Spinal cord (tissue), 10 donors: Measurements from ENCODE around the gene KIF5C. TPM values are rescaled to one million over a fixed set of nuclear protein-coding genes. Genes with fewer than 3 reads are reported as not detected.
A peak's percentile ranks its signal among the peaks of the same experiment; 100 is the strongest.

Experiments
- DNase-seq, 6 donors: peaks; one replicate each; pipeline versions ENCODE4 v3.0.0 to v3.0.0-alpha.2; 2013 to 2015; ENCODE audit warnings: low spot score in 6 of 6, low read depth in 4 of 6
- H3K27ac ChIP-seq: one replicate; pipeline ENCODE4 v1.5.1; 2013; ENCODE audit warnings: low read depth, low read length, control low read depth
- H3K27me3 ChIP-seq: one replicate; pipeline ENCODE4 v1.6.1; 2013; ENCODE audit warnings: low read length; ENCODE audit not compliant: control insufficient read depth, insufficient read depth
- H3K36me3 ChIP-seq: one replicate; pipeline ENCODE4 v1.6.1; 2013; ENCODE audit warnings: low read length; ENCODE audit not compliant: control insufficient read depth, insufficient read depth
- H3K4me1 ChIP-seq: one replicate; pipeline ENCODE4 v1.6.1; 2013; ENCODE audit warnings: low read length; ENCODE audit not compliant: control insufficient read depth, insufficient read depth
- H3K4me3 ChIP-seq: one replicate; pipeline ENCODE4 v1.5.1; 2013; ENCODE audit warnings: low read depth, low read length, control low read depth
- H3K9me3 ChIP-seq: one replicate; pipeline ENCODE4 v1.6.1; 2013; ENCODE audit warnings: low read length; ENCODE audit not compliant: control insufficient read depth, insufficient read depth
- WGBS: methylation state at CpG from one replicate; pipeline ENCODE4 v1.1.5; 2013; ENCODE audit warnings: missing lambda C conversion rate; ENCODE audit not compliant: insufficient coverage; 5-methylcytosine and 5-hydroxymethylcytosine counted together
- polyA plus RNA-seq, 2 donors: library from polyadenylated mRNA; unstranded; fragments of 120-200 nt; gene quantifications; one replicate each; pipeline ENCODE4 v1.2.1, GENCODE V29; 2013; ENCODE audit not compliant: insufficient read length in 2 of 2
- total RNA-seq, 2 donors: library from RNA; depleted of rRNA in 1 of 2; stranded (reverse); fragments of 120-200 nt in 1 of 2; fragments of >200 nt in 1 of 2; gene quantifications; one replicate each; pipeline versions ENCODE4 v1.2.3 to v1.2.4, GENCODE V29; 2013 to 2014
- donor health status: healthy.

The KIF5C gene
- total and polyA plus RNA-seq, 4 donors, result 79.2 to 279 (median 210) TPM

DNA sequence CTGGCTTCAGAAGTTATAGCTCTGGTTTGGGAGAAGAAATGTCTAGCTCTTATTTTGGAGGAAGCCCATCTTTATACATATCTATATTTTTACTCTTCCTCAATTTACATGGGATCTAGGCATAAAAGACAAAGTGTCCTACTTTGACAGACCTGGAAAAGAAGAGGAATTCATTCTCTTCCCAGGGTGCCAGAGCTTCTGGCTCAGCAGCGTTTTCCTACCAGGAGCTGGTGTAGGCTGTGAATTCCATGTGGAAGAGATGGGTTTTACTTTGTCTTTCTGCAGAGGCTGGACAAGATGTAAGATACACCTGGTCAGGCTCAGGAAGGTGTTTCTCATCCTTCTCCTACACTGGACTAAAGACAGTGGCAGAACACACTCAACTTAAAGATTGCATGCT is 113.3 kb downstream of the KIF5C start:
- no peak overlapping the region for H3K27ac ChIP-seq
- no peak for DNase-seq
- no peaks in the 10 kb centered on the region for H3K27me3 ChIP-seq
- H3K4me1 ChIP-seq, result no peaks in the 10 kb centered on the region
- H3K9me3 ChIP-seq, result no peaks in the 10 kb centered on the region
- H3K4me3 ChIP-seq, result no peak overlapping the region
- peaks cover 13% of the 10 kb centered on the region for H3K36me3 ChIP-seq
- WGBS, result 71% methylated on average over 1 of the region's 1 CpG

DNA sequence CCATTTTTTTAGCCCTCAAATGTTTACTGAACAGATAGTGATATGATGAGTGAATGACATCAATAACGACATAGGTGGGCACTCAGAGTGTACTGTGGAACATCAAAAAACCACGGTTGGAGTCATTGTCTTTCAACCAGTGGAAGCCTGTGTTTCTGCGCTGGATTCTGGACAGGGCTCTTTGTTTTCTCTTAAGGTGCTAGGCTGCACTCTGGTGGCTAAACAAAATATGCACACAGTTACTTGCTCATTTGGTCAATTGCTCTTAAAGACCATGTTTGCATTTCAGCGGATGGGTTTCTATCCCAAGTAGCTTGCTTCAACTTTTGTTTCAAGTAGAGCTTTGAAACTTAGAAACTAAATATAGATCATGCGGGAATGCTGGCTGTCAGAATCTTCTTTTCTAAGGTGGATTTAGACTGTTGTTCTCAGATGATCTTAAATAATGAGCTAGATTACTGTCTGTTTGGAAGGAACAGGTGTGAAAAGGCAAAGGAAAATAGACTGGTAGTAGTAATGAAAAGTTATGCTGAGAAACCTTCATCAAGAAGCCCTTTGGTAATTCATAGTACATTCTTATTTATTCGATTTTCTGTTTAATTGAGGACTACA is 115.0 kb downstream of the KIF5C start:
- no peaks in the 10 kb centered on the region for H3K27me3 ChIP-seq
- 41% methylated on average over 5 of the region's 6 CpGs for WGBS
- no peak overlapping the region for H3K4me3 ChIP-seq
- H3K9me3 ChIP-seq, result no peaks in the 10 kb centered on the region
- H3K36me3 ChIP-seq, result peaks cover 16% of the 10 kb centered on the region
- DNase-seq, result peak in 5 of 6 donors; percentile 64 to 96 (median 70)
- H3K27ac ChIP-seq, result no peak overlapping the region
- no peaks in the 10 kb centered on the region for H3K4me1 ChIP-seq

GRCh38 chr2:148990968-148991367 is 115.9 kb downstream of the KIF5C start:
- Histone ChIP-seq H3K9me3 (no peaks in the 10 kb centered on the region), H3K4me1 (no peaks in the 10 kb centered on the region), H3K36me3 (peaks cover 22% of the 10 kb centered on the region), H3K27me3 (no peaks in the 10 kb centered on the region), H3K27ac (no peak overlapping the region), H3K4me3 (no peak overlapping the region)
- peak in 1 of 6 donors; percentile 18 for DNase-seq
- 63% methylated on average over 6 of the region's 6 CpGs for WGBS

- Histone ChIP-seq H3K27ac (no peak overlapping the region), H3K36me3 (peaks cover 22% of the 10 kb centered on the region)
These were observed 117.4 kb downstream of the KIF5C start for GRCh38 chr2:148992448-148992847.

GRCh38 chr2:148993351-148993750 is 118.3 kb downstream of the KIF5C start:
- no peak overlapping the region for H3K27ac ChIP-seq
- H3K27me3 ChIP-seq, result no peaks in the 10 kb centered on the region
- peaks cover 24% of the 10 kb centered on the region for H3K36me3 ChIP-seq
- no peaks in the 10 kb centered on the region for H3K9me3 ChIP-seq
- no CpG with 5 or more reads among the region's 3 CpGs for WGBS
- DNase-seq, result no peak
- H3K4me1 ChIP-seq, result peaks cover 7% of the 10 kb centered on the region
- H3K4me3 ChIP-seq, result no peak overlapping the region

More at GRCh38 chr2:148992448-148992847, 117.4 kb downstream of the KIF5C start:
- H3K9me3 ChIP-seq, result no peaks in the 10 kb centered on the region
- H3K4me1 ChIP-seq, result no peaks in the 10 kb centered on the region
- H3K4me3 ChIP-seq, result no peak overlapping the region
- no peaks in the 10 kb centered on the region for H3K27me3 ChIP-seq
- DNase-seq, result no peak

GRCh38 chr2:148994341-148994740 is 119.3 kb downstream of the KIF5C start:
- Histone ChIP-seq H3K4me3 (no peak overlapping the region), H3K27me3 (no peaks in the 10 kb centered on the region), H3K27ac (no peak overlapping the region), H3K36me3 (peaks cover 28% of the 10 kb centered on the region), H3K4me1 (peaks cover 16% of the 10 kb centered on the region), H3K9me3 (no peaks in the 10 kb centered on the region)
- no peak for DNase-seq
- 96% methylated on average over 5 of the region's 8 CpGs for WGBS

GRCh38 chr2:148996805-148997204 is 121.8 kb downstream of the KIF5C start:
- no peaks in the 10 kb centered on the region for H3K27me3 ChIP-seq
- H3K27ac ChIP-seq, result no peak overlapping the region
- H3K4me1 ChIP-seq, result peaks cover 23% of the 10 kb centered on the region
- H3K36me3 ChIP-seq, result peaks cover 32% of the 10 kb centered on the region
- no peaks in the 10 kb centered on the region for H3K9me3 ChIP-seq
- DNase-seq, result no peak
- 85% methylated on average over 6 of the region's 6 CpGs for WGBS
- H3K4me3 ChIP-seq, result no peak overlapping the region

GRCh38 chr2:148998165-148998830 is 123.3 kb downstream of the KIF5C start:
- H3K27ac ChIP-seq, result no peak overlapping the region
- peak in 1 of 6 donors; percentile 58 for DNase-seq
- WGBS, result 66% methylated on average over 15 of the region's 16 CpGs

DNA sequence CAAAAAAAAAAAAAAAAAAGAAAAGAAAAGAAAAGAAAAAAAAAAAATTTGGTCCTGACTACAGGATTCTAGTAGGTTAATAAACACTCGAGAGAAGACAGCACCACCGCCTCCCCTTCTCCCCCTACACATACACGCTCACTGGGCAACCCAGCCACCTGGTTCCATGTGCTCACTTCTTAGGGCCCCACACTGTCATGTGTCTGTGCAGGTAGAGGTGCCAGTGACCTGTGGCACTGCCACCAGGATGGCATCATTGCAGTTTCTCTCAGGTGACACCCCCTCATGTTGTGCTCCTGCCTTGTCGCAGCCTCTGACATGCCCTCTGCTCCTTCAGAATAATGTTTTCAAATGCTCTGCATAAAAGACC is 123.8 kb downstream of the KIF5C start:
- Histone ChIP-seq H3K4me3 (no peak overlapping the region), H3K36me3 (peaks cover 45% of the 10 kb centered on the region), H3K27ac (no peak overlapping the region), H3K4me1 (peaks cover 25% of the 10 kb centered on the region), H3K27me3 (no peaks in the 10 kb centered on the region), H3K9me3 (no peaks in the 10 kb centered on the region)
- WGBS, result 86% methylated on average over 1 of the region's 4 CpGs
- no peak for DNase-seq

More at GRCh38 chr2:148998165-148998830, 123.3 kb downstream of the KIF5C start:
- Histone ChIP-seq H3K27me3 (no peaks in the 10 kb centered on the region), H3K4me1 (peaks cover 23% of the 10 kb centered on the region), H3K4me3 (no peak overlapping the region), H3K36me3 (peaks cover 46% of the 10 kb centered on the region), H3K9me3 (no peaks in the 10 kb centered on the region)

DNA sequence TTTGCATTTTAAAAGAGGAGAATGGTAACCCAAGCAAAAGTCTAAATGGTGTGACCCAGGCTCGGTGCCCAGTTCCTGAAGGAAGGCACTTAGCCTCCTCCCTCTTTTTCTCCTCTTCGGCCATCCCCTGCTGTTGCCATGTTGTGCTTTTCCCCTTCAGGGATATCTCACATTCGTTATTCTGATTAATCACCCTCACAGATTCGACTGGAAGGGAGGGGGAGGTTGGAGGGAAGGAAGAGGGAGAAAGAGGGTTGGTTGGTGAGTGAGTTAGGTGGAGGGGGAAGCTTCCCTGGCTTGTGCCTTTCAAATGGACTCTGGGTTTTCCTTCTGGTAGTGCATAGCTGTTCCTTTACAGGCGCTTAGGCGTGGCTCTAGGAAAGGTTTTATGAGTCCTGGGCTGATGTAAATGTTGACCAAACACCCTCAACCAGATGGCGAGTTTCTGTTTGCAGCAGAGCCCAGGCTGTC is 124.5 kb downstream of the KIF5C start:
- no peaks in the 10 kb centered on the region for H3K27me3 ChIP-seq
- H3K9me3 ChIP-seq, result no peaks in the 10 kb centered on the region
- peaks cover 27% of the 10 kb centered on the region for H3K4me1 ChIP-seq
- WGBS, result no CpG with 5 or more reads among the region's 7 CpGs
- H3K27ac ChIP-seq, result no peak overlapping the region
- H3K36me3 ChIP-seq, result peaks cover 39% of the 10 kb centered on the region
- DNase-seq, result peak; percentile 36 to 85 (median 52)
- H3K4me3 ChIP-seq, result no peak overlapping the region
